ENCODE measurements around the gene HMCN2. TPM values are rescaled to one million over a fixed set of nuclear protein-coding genes. Genes with fewer than 3 reads are reported as not detected.

HMCN2 gene
- total RNA-seq, 1 experiment from 2014 or later = 8.6 TPM

DNA sequence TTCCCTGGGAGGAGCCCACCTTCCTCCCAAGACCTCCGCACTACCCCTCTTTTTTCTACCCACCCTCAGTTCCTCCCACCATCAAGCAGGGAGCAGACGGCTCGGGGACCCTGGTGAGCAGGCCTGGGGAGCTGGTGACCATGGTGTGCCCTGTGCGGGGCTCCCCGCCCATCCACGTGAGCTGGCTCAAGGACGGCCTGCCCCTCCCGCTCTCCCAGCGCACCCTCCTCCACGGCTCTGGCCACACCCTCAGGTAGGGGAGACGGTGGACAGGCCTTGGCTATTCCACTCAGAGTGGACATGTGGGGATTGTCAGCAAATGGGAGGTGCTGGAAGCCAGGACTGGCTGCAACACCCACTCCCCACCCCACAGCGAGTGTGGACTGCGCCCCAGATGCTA lies 126.3 kb downstream of the HMCN2 start:
- Histone ChIP-seq H3K9ac (ENCODE audit: extremely low read depth, insufficient read length, low read length) (no peak overlapping the region), H3K23me2 (ENCODE audit: insufficient read length, low read depth, low read length, poor library complexity, severe bottlenecking) (no peaks in the 10 kb centered on the region), H3K14ac (ENCODE audit: insufficient read depth, low read length) (no peak overlapping the region), H2BK120ac (ENCODE audit: low read depth, low read length, poor library complexity, severe bottlenecking) (no peak overlapping the region), H3K4me2 (ENCODE audit: insufficient read depth, insufficient read length, low read length) (no peak overlapping the region), H3K56ac (ENCODE audit: insufficient read length, low read depth, low read length) (no peak overlapping the region), H2AK5ac (ENCODE audit: insufficient read length, low read length) (no peak overlapping the region), H3K18ac (ENCODE audit: insufficient read length, low read depth, low read length) (no peak overlapping the region), H3K79me2 (ENCODE audit: insufficient read depth, low read length) (no peaks in the 10 kb centered on the region), H4K91ac (ENCODE audit: insufficient read length, low read depth, low read length) (no peak overlapping the region), H3K9me3 (ENCODE audit: control insufficient read depth, low read depth, low read length) (no peaks in the 10 kb centered on the region), H4K5ac (ENCODE audit: insufficient read length, low read depth, low read length) (no peak overlapping the region), H4K20me1 (ENCODE audit: control insufficient read depth, insufficient read depth, insufficient read length) (no peaks in the 10 kb centered on the region), H2BK15ac (ENCODE audit: low read depth, low read length) (no peak overlapping the region), H3T11ph (ENCODE audit: low read length) (no peak overlapping the region), H2BK5ac (ENCODE audit: insufficient read length, low read length) (no peak overlapping the region), H2AFZ (ENCODE audit: low read length) (no peak overlapping the region), H3K79me1 (ENCODE audit: insufficient read depth, low read depth, low read length, poor library complexity, severe bottlenecking) (no peaks in the 10 kb centered on the region), H3K27me3 (ENCODE audit: insufficient read depth, low read length) (no peaks in the 10 kb centered on the region), H2BK20ac (ENCODE audit: low read depth, low read length, poor library complexity, severe bottlenecking) (no peak overlapping the region), H3K27ac (ENCODE audit: insufficient read length, low read depth, low read length) (no peak overlapping the region), H2BK12ac (ENCODE audit: insufficient read length, low read depth, low read length) (no peak overlapping the region), H3K23ac (ENCODE audit: insufficient read length, low read depth, low read length) (no peak overlapping the region), H4K8ac (replicated peaks; ENCODE audit: insufficient read length, low read depth, low read length) (no peak overlapping the region), H3K4ac (ENCODE audit: low read depth, low read length) (no peak overlapping the region), H3K4me1 (ENCODE audit: insufficient read depth, low read length) (no peaks in the 10 kb centered on the region)
- Mint-ChIP-seq H3K27me3 (ENCODE audit: low read depth) (peaks cover 1% of the 10 kb centered on the region; the same call in 1 of the 2 replicates), H3K27ac (peak overlapping the region in 2 of 3 experiments; percentile 49 to 81; a peak in 2 of 7 replicates), H3K4me1 (peaks cover 16 to 23% of the 10 kb centered on the region in 2 experiments), H3K9me3 (no peaks in the 10 kb centered on the region; a peak in 2 of 5 replicates), H3K36me3 (ENCODE audit: insufficient read depth in 1 of 3, low read depth in 3 of 3) (peaks cover 7 to 43% (median 9%) of the 10 kb centered on the region in 3 experiments), H3K4me3 (no peak overlapping the region)
- no CpG with 5 or more reads among the region's 13 CpGs for WGBS (ENCODE audit: extremely low coverage, insufficient read length, low lambda C conversion rate)
- no peak for DNase-seq
- TF ChIP-seq CTCF (conservative IDR thresholded peaks at IDR 0.05) = no peak

All from H9 (cell line).